ES-I3 (cell line): Measurements from ENCODE around the gene PLCG1.

Source experiments
- H3K36me3 ChIP-seq: 2 replicates; pipeline ENCODE4 v1.6.1; 2013; ENCODE audit warnings: mild to moderate bottlenecking, low read length, control low read depth, moderate library complexity; ENCODE audit not compliant: insufficient read depth
- H3K4me1 ChIP-seq: 2 replicates; pipeline ENCODE4 v1.6.1; 2013; ENCODE audit warnings: mild to moderate bottlenecking, control low read depth, low read length; ENCODE audit not compliant: insufficient read depth
- H3K9ac ChIP-seq: 2 replicates; pipeline ENCODE4 v1.6.1; 2013; ENCODE audit warnings: low read depth, mild to moderate bottlenecking, low read length, moderate library complexity
- H3K9me3 ChIP-seq: 2 replicates; pipeline ENCODE4 v1.6.1; 2013; ENCODE audit warnings: mild to moderate bottlenecking, low read length, moderate library complexity; ENCODE audit not compliant: control insufficient read depth, insufficient read depth

The PLCG1 gene

DNA sequence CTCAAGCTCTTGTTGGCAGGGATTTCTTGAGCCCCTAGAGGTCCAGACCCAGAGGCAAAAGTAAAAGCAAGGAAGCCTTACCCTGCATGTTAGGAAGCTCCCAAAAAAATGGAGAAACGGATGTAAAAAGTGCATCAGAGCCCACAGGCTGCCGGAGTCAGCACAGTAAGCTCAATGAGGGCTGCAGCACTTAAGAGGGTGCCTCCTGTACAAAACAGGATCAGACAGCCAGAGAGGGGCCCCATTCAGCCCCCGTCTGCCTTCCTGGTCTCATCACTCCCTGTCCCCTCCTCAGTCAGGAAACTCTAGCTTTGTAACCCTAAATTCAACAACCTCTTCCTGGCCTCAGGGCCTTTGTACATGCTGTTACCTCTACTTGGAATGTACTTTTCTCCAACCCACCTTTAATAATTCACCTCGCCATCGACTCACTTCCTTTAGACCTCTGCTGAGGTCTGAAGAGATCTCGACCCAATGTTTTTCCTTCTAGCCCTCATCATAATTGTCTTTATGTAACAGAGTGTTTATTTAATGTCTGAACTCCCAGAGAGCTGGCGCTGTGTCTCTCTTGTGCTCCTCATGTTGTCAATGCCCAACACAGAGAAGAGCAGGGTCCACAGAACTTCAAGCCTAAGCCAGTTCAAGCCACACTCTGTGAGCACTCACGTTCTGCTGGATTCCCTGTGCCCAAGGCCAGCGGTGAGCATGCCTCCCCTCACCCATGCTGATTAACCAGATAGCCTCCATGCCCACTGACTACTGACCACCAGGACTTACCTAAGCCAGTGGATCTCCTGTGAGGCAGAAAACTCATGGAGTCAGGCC is 2.8 kb upstream of the PLCG1 start:
- H3K9ac ChIP-seq, result no peak overlapping the region

DNA sequence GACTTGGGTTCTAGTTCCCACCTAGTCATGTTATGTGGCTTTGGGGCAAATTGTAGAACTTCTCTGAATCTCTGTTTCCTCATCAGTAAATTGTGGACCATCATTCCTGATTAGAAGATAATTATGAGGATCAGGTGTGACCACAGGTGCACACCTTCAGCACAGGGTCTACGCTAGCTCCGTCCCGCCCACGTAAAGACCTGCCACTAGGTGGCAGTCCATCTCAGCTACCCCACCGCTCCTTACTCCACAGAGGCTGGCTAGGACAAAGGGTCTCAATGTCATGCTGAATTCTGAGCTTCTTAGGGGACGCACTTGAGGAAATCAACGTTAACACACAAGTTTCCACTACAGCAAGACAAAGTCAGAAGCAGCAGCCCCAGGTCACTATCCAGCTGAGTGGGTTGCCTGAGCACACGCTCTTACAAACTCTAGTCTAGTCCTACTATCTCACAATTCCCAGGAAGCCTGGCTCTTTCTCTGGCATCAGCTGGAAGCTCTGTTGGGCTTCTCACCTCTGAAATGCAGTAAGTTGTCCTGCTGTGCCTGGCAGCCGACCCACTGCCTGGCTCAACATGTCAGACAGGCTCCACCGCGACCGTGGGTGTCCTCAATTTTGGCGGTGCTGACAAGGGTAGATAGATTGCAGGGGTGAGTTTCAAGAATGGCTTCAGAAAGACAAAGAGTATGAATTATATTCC is 2.0 kb upstream of the PLCG1 start:
- H3K9ac ChIP-seq, result no peak overlapping the region
- H3K9me3 ChIP-seq, result no peaks in the 10 kb centered on the region
- no peaks in the 10 kb centered on the region for H3K36me3 ChIP-seq
- peaks cover 19% of the 10 kb centered on the region for H3K4me1 ChIP-seq

More for the DNA sequence above, 2.8 kb upstream of the PLCG1 start:
- no peaks in the 10 kb centered on the region for H3K9me3 ChIP-seq
- peaks cover 11% of the 10 kb centered on the region for H3K4me1 ChIP-seq
- H3K36me3 ChIP-seq, result no peaks in the 10 kb centered on the region

DNA sequence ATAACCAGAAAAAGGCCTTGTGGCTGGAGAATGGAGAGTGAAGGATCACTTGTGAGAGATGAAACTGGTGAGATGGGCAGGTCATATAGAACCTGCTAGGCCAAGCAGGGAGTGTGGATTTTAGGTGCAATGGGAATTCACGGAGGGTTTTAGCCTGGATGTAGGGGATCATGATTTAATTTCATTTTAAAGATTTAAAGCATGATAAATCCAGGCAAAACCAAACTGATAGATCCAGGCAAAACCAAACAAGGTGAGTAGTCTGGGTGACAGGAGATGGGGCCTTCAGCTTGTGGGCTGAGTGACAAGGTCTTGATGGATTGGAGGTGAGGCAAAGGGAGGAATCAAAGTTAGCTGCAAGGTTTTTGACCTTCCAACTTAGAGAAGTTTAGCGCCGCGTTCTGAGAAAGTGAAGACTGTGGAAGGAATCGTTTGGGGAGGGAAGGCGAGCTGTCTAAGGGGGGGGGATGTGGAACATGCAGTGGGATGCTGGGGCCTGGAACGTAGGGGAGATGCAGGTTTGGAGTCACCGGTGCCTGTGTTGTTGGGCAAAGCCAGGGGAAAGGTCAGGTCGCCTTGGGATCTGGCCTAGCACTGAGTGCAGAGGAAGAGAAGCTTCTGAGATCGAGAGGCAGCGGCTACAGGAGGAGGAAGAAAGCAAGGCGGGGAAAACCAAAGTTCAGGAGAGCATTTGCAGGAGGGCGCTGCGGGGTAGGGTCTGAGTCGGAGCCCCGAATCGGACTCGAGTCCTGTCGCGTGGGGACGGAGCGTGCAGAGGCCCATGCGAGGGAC is 1.3 kb upstream of the PLCG1 start:
- no peaks in the 10 kb centered on the region for H3K36me3 ChIP-seq
- no peaks in the 10 kb centered on the region for H3K9me3 ChIP-seq
- H3K9ac ChIP-seq, result peak overlapping the region; percentile 98
- peaks cover 27% of the 10 kb centered on the region for H3K4me1 ChIP-seq

DNA sequence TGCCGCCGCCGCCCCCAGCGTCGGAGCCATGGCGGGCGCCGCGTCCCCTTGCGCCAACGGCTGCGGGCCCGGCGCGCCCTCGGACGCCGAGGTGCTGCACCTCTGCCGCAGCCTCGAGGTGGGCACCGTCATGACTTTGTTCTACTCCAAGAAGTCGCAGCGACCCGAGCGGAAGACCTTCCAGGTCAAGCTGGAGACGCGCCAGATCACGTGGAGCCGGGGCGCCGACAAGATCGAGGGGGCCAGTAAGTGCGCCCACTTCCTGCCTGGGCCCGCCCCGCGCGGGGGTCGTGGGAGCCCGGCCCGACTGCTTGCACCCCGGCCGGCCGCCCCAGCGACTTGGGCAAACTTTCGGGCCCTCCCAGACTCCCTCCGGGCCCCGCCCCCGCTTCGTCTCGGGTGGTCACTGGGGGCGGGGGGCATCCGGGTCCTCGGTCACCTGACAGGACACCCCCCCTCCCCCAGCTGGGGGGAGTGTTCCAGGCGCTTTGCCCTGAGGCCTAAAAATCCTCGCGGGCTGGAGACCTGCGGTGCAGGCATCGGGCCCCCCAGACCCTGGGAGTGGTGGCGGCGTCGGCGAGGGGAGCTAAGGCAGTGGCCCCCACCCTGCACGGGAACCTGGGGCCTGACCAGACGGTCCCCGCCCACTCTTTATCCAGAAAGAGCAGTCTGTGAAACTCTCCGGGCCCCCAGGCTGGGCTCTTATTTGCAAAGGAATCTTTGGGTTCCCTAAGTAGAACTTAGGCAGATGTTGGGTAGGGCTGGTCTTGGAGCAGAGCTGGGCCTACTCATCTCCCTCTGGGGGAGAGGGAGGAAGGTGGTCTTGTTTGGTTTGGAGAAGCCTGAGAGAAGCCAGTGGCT is 501 bp downstream of the PLCG1 start:
- Histone ChIP-seq H3K36me3 (no peaks in the 10 kb centered on the region), H3K9ac (peak overlapping the region; percentile 98), H3K9me3 (no peaks in the 10 kb centered on the region), H3K4me1 (peaks cover 30% of the 10 kb centered on the region)

DNA sequence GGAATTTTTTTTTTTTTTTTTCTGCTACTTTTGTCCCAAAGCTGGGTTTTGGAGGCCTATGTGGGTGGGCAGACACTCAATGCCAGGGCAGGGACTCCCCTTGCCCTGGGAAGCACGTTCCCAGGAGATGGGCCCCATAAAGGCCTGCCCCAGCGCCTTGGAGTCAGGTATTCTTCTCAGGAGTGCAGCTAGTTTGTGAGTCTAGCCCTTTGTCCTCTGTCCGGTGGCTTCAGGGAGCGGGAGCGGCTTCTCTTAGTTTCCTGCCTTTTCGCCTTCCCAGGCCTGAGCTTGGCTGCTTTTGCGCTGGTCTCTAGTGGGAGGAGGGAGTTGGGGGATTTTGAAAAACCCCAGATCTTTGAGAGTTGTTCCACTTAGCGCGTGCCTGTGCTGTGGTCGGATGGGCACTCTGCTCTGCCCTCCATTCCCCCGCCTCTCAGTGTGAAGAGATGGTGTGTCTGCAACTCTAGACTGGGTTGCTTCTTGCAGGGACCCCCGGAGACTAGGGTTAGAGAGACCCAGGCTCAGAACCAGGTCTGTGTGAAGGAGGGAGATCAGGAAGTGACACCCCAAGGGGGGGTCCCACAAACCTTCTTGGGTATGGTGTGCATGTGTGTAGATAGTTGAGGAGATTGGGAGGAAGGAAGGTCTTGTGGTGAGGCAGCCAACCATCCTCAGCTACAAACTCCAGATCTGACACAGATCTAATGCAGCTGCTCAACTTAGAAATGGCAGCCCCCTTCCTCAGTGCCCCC is 1.3 kb downstream of the PLCG1 start:
- peak overlapping the region; percentile 98 for H3K9ac ChIP-seq
- no peaks in the 10 kb centered on the region for H3K9me3 ChIP-seq
- no peaks in the 10 kb centered on the region for H3K36me3 ChIP-seq
- peaks cover 30% of the 10 kb centered on the region for H3K4me1 ChIP-seq

DNA sequence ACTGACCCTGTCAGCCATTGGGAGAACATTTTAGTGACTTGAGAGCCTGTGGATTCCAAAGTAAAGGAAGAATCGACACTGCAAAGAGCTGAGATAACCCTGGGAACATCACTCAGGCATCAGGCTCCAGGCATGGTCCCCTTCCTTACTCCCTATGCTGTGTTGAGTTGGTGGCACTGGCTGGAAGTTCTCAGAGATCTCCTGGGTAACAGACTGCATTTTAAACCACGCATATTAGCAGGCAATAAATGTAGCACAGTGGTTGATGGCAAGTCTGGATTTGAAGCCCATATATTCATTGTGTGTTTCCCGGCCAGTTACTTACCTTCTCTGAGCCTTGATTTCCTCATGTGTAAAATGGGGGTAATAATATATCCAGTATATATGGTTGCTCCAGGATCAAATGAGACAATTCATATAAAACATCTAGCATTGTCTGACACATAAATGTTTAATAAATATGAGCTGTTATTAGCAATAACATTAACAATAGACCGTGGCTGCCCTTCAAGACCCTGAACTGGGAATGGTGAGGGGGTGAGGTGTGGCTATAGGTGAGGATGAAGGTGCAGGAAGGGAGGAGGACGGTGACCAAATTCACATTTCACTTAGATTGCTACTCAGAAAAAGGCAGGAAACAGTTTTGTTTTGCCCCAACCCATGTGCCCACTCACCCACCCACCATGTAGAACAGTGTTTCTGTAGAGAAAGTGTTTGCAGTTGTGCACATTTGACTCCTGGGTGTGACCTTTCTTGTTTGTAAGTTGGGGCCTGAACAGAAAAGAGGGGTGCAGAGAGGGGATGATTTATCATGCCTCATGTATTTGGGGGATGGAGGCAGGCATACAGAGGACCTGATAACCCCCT is 2.1 kb downstream of the PLCG1 start:
- H3K9ac ChIP-seq, result peak overlapping the region; percentile 98
- peaks cover 30% of the 10 kb centered on the region for H3K4me1 ChIP-seq
- H3K36me3 ChIP-seq, result no peaks in the 10 kb centered on the region
- H3K9me3 ChIP-seq, result no peaks in the 10 kb centered on the region

DNA sequence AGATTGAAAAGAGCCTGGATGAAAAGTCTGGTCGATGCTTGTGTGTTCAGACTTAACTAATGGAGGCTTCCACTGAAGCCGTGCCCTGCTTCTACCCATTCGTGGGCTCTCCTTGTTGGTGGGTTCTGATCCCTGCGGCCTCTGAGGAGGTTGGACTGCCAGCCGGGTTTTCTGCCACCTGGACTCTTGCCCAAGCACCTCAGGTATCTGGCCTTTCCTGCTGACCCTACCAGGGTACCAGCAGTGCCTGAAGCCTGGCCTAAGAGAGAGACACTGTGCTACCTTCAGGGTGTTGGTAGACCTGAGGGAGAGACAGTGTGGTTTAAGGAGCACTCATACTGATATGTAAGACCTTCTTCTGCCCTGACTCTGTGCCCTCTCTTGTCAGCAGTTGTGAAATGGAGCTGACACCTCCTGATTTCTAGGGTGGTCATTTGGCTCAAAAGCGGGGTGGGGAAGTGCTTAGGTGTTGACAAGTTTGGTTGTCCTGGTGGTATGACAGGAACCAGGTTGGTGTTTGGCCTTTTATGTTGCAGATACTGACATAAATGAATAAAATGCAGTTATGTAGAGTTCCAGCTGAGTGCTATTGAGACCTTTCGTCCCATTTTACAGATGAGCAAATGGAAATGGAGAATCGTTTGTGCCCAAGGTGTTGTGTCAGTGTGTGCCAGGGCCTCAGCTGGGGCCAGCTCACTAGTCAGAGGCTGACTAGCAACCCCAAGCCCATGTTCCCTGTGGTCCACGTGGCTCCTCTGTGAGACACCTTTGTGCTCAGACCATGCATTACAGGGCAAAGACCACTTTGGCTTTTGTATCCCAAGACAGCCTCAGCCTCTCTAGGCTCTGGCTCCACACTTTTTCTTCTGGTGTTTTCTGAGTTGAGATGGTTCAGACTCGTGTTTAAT is 3.1 kb downstream of the PLCG1 start:
- Histone ChIP-seq H3K36me3 (no peaks in the 10 kb centered on the region), H3K4me1 (peaks cover 27% of the 10 kb centered on the region), H3K9ac (no peak overlapping the region), H3K9me3 (no peaks in the 10 kb centered on the region)

DNA sequence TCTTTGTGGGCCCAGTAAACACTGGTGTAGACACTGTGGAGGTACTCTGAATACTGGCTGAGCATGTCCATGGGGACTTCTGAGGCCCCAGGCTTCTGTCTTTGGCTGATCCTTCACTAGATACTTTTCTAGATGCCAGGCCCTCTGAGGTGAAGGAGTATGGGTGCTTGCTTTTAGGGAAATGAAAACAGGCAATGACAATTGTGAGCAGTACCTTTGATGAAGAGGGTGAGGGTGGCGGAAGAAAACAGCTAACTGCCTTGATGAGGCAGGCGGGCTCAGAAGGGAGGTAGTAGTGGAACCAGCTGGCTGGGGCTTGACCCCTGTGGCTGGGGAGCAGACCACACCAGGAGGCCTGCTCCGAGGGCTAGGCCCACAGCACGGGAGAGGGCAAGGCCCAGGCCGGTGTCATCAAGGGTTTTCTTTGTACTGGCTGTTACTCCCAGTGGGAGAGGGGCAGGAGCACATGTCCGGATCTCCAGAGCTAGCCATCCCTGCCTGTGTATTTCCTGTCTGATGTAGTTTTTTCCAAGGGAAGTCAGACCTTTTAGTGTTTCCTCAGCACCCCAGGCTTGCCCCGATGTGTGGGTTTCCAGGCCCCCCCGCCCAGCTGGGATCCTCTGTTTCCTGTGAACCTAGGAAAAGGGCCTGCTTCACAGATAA is 3.9 kb downstream of the PLCG1 start:
- Histone ChIP-seq H3K36me3 (no peaks in the 10 kb centered on the region), H3K9ac (no peak overlapping the region), H3K4me1 (peaks cover 19% of the 10 kb centered on the region), H3K9me3 (no peaks in the 10 kb centered on the region)

DNA sequence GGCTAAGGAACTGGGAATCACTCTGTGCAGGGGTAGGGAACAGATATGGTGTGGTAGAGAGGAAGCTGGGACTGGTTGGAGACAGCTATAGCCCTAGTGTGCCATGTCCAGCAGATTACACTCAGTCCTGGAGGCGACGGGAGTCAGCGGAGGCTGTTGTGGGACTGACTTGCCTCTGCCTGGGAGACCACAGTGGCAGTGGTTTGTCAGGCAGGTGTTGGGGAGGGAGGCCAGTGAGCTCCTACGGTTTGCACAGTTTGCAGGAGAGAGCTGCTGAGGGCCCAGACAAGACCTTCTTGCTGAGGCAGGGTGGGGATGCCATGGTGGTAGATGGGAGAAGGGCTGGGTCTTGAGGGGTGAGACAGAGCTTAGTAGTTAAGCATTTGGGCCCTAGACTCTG is 4.9 kb downstream of the PLCG1 start:
- Histone ChIP-seq H3K4me1 (peaks cover 19% of the 10 kb centered on the region), H3K9ac (no peak overlapping the region), H3K9me3 (no peaks in the 10 kb centered on the region), H3K36me3 (no peaks in the 10 kb centered on the region)

DNA sequence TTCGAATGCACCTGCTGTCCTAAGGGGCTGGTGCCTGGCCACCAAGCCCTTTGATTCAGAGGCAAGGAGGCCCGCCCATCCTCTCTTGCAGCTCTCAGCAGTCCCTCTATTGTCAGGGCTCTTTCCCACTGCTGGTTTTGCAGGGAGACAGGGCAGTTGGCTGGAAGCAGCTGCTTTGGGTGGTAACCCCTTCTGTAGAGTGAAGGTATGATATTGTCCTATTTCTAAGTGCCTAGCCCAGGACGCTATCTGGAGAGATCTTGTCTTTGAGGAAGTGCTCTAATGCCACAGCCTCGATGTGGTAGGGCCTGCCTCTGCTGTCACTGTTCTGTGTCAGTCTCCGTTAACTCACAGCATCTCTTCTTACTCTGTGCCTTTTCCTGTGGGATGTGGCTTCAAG is 5.6 kb downstream of the PLCG1 start:
- H3K9ac ChIP-seq, result no peak overlapping the region
- H3K9me3 ChIP-seq, result no peaks in the 10 kb centered on the region
- peaks cover 19% of the 10 kb centered on the region for H3K4me1 ChIP-seq
- no peaks in the 10 kb centered on the region for H3K36me3 ChIP-seq

DNA sequence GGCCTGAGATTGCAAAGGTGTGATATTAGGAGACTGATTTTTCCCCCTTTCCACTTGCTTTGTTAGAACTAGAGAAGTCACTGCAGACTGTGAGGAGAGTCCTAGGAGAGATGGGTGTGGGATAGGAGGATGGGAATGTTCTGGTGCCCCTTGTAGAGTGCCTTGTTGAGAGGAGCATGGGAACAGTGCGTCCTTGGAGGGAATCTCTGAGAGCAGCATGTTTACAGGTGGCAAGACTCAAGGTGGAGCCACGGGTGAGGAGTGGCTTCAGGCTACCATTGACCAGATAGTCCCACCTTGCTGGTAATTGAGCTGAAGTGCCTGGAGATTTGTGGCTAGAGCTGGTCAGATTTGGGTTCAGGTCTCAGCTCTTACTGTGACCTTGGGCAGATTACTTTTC is 6.0 kb downstream of the PLCG1 start:
- H3K36me3 ChIP-seq, result no peaks in the 10 kb centered on the region
- no peak overlapping the region for H3K9ac ChIP-seq
- peaks cover 19% of the 10 kb centered on the region for H3K4me1 ChIP-seq
- no peaks in the 10 kb centered on the region for H3K9me3 ChIP-seq
